ENCODE results near the gene CEACAM21. TPM values are rescaled to one million over a fixed set of nuclear protein-coding genes. Genes with fewer than 3 reads are reported as not detected.
A peak's percentile ranks its signal among the peaks of the same experiment; 100 is the strongest.

Gene CEACAM21
- total RNA-seq, 2 donors from 2014 or later = 0.52 TPM; not detected in 1

DNA sequence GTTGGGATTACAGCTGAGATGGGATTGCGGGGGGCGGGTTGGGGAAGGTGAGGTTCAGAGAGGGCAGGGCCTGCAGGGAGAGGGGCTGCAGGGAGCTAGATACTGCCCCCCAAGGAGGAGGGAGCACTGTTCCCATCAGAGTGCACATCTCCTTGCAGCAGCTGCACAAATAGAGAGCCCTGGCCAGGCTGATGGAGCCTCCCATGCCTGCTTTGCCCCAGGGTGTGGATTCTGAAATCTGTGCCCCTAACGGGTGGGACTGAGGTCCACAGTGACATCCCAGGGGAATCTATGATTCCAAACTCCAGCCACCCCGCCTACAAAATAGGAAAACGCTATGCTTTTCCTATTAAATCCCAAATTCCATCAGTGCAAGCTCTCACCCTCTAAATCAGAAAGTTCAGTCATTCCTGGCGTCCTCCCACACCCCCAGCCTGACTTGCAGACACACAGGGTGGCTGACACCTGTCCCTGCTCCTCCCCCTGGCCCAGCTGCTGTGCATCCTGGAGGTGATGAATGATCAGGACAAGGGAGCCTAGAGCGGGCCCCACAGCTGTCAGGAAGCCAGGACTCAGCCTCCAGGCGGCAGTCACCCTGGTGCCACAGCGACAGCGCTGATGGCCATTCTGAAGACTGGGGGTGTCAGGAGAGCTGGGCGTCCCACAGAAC is 6.3 kb upstream of the CEACAM21 start:
- ATAC-seq (no peak), DNase-seq (no peak)
- intact Hi-C loops (cut with DNase I) = loop anchor here (5.0 kb wide), 1 partner anchor 117 kb away; no protein-coding TSS in a partner anchor
- H3K27ac ChIP-seq = no peak overlapping the region
- peaks cover 0 to 17% of the 10 kb centered on the region in 2 donors for H3K27me3 ChIP-seq
- 32 to 37% methylated on average over 11 of the region's 11 CpGs for WGBS, 2 donors
- no peak overlapping the region for H3K4me3 ChIP-seq
- peaks cover 6% of the 10 kb centered on the region for H3K4me1 ChIP-seq
- no peaks in the 10 kb centered on the region for H3K9me3 ChIP-seq
- no peaks in the 10 kb centered on the region for H3K36me3 ChIP-seq (replicated peaks in 1 of 2; ENCODE audit: insufficient read depth in 1 of 2, low read depth in 2 of 2)
- TF ChIP-seq, protein P1, sequence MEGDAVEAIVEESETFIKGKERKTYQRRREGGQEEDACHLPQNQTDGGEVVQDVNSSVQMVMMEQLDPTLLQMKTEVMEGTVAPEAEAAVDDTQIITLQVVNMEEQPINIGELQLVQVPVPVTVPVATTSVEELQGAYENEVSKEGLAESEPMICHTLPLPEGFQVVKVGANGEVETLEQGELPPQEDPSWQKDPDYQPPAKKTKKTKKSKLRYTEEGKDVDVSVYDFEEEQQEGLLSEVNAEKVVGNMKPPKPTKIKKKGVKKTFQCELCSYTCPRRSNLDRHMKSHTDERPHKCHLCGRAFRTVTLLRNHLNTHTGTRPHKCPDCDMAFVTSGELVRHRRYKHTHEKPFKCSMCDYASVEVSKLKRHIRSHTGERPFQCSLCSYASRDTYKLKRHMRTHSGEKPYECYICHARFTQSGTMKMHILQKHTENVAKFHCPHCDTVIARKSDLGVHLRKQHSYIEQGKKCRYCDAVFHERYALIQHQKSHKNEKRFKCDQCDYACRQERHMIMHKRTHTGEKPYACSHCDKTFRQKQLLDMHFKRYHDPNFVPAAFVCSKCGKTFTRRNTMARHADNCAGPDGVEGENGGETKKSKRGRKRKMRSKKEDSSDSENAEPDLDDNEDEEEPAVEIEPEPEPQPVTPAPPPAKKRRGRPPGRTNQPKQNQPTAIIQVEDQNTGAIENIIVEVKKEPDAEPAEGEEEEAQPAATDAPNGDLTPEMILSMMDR (IDR thresholded peaks at IDR 0.05) = no peak
- no peak for TF ChIP-seq POLR2A (IDR thresholded peaks at IDR 0.05)

DNA sequence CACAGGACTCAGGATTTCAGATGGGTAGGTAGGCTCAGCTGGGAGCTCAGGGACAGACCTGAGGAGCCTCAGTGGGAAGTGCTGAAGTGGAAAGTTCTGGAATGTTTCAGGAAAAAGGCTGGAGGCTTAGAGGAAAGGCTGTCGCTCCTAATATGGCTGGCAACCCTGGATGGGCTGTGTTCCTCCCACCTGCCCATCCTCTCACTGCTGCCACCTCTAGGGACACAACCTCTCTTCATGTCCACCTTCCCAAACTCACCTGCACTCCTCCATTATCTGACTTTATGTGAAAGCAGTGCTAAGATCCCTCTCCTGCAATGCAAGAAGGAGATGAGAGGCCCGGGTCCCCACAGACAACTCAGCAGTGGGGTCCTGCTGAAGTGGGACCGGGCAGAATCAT is 5.8 kb upstream of the CEACAM21 start:
- Histone ChIP-seq H3K27ac (no peak overlapping the region), H3K36me3 (replicated peaks in 1 of 2; ENCODE audit: insufficient read depth in 1 of 2, low read depth in 2 of 2) (no peaks in the 10 kb centered on the region), H3K4me1 (peaks cover under 1% of the 10 kb centered on the region), H3K27me3 (peaks cover 0 to 11% of the 10 kb centered on the region in 2 donors), H3K9me3 (no peaks in the 10 kb centered on the region), H3K4me3 (no peak overlapping the region)
- intact Hi-C loops (cut with DNase I) = loop anchor here (5.0 kb wide), 1 partner anchor 118 kb away; no protein-coding TSS in a partner anchor
- WGBS, 2 donors = 26 to 35% methylated on average over 3 of the region's 3 CpGs
- DNase-seq = no peak
- ATAC-seq = no peak
- TF ChIP-seq POLR2A (IDR thresholded peaks at IDR 0.05) = no peak
- TF ChIP-seq, protein P1 (IDR thresholded peaks at IDR 0.05) = no peak

DNA sequence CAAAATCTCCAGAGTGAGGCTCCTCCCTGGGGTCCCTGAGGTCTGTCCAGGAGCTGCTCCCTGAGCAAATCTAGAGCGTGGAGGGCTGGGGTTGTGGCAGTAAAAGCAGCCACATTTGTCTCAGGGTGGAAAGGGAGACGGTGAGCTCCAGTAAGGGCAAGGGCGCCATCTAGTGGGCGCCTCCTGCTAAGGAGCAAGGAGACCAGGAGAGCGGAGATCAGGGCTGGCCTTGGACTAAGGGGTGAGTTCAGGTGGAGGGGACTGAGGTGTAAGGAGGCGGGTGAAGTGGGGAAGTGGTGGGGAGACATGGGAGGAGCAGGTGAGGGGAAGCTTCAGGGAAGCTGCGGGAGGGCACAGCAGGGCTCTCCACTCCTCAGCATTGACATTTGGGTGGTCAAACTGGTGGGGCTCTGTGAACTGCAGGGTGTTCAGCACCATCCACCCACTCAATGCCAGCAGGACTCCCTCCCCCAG is 5.3 kb upstream of the CEACAM21 start:
- no peaks in the 10 kb centered on the region for H3K9me3 ChIP-seq
- peaks cover 0 to 6% of the 10 kb centered on the region in 2 donors for H3K27me3 ChIP-seq
- H3K4me1 ChIP-seq = no peaks in the 10 kb centered on the region
- TF ChIP-seq POLR2A (IDR thresholded peaks at IDR 0.05) = no peak
- TF ChIP-seq, protein P1 (IDR thresholded peaks at IDR 0.05) = peak; percentile 70 to 93 (median 87)
- DNase-seq (peak; percentile 80 to 86 (median 82)), ATAC-seq (peak; percentile 77)
- H3K36me3 ChIP-seq (replicated peaks in 1 of 2; ENCODE audit: insufficient read depth in 1 of 2, low read depth in 2 of 2) = no peaks in the 10 kb centered on the region
- no peak overlapping the region for H3K27ac ChIP-seq
- intact Hi-C loops (cut with DNase I) = loop anchor here (5.0 kb wide), 1 partner anchor 118 kb away; no protein-coding TSS in a partner anchor
- no peak overlapping the region for H3K4me3 ChIP-seq
- WGBS, 2 donors = 2 to 4% methylated on average over 7 of the region's 7 CpGs

DNA sequence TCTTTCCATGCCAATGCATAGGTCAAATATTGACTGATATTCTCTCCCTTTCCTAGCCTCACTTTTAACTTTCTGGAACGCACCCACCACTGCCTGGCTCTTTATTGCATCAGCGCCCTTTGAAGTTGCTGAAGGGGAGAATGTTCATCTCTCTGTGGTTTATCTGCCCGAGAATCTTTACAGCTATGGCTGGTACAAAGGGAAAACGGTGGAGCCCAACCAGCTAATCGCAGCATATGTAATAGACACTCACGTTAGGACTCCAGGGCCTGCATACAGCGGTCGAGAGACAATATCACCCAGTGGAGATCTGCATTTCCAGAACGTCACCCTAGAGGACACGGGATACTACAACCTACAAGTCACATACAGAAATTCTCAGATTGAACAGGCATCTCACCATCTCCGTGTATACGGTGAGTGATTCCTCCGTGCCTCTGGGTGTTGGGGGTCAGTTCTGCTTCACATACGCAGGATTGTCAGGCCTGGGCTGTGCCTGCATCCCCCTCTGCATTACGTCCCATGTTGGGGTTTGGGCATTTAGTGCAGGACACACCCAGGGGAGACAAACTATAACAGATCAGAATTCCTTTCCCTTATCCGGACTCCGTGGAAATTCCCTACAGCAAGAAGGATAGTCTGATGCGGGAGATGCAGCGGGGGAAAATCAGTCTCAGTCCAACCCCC is 1.3 kb downstream of the CEACAM21 start:
- no peak overlapping the region for H3K4me3 ChIP-seq
- H3K9me3 ChIP-seq = peaks cover 0 to 5% (median 0%) of the 10 kb centered on the region in 3 donors
- DNase-seq = no peak
- TF ChIP-seq, protein P1 (IDR thresholded peaks at IDR 0.05) = no peak
- TF ChIP-seq POLR2A (IDR thresholded peaks at IDR 0.05) = no peak
- intact Hi-C loops (cut with DNase I) = no loop called here
- H3K36me3 ChIP-seq (replicated peaks in 1 of 2; ENCODE audit: insufficient read depth in 1 of 2, low read depth in 2 of 2) = no peaks in the 10 kb centered on the region
- H3K27ac ChIP-seq = no peak overlapping the region
- no peaks in the 10 kb centered on the region for H3K27me3 ChIP-seq
- 63 to 74% methylated on average over 19 of the region's 19 CpGs for WGBS, 2 donors
- ATAC-seq = no peak
- H3K4me1 ChIP-seq = no peaks in the 10 kb centered on the region
